ENCODE measurements around the gene SSBP2.
"Not testable (repeated sequence)": the region's sequence is repeated elsewhere in the genome, so short reads cannot be mapped to it uniquely, and the experiment has no call there.

SSBP2 gene

GRCh38 chr5:81650987-81651386 lies 99.9 kb downstream of the SSBP2 start:
- DNase-seq, result no peak

DNA sequence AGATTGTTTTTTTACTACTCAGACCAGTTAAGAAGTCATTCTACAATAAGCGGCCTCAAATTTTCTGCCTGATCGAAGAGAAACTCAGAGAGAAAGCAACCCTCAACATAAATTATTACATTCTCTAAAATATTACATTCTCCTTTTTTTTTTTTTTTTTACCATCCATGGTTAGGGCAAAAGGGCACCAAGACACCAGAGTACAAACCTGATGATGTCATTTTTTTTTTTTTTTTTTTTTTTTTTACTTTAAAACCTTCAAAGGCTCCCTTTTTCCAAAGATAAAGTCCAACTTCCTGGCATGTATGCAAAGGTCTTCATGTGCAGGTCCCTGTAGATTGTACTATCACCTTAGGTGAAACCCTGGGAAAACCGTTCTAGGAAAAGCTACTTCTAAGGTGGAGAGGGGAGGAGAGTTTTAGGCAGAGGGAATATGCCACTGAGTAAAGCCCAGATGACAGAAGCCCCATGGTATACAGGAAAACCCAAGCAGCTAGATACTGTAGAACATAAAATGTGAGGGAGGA lies 104.4 kb downstream of the SSBP2 start:
- DNase-seq, result no peak

- DNase-seq, result no peak
Observed at GRCh38 chr5:81642210-81642609, 108.7 kb downstream of the SSBP2 start.

GRCh38 chr5:81639556-81639955 lies 111.3 kb downstream of the SSBP2 start:
- no peak for DNase-seq

DNA sequence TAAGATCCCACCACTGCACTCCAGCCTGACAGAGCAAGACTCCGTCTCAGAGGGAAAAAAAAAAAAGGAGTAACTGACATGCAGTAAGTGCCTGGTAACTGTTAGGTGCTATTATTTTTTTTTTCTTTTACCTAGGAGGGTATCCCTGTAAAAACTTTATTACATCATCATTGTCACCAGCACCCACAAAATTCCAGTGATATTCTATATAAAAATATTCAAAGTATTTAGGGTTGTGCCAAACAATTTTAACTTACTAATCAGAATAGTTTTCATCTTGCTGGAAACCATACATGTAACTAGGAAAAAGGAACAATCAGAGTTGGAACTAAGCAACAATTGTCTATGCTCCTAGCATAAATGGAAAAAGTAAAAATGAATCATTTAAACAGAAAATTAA lies 112.4 kb downstream of the SSBP2 start:
- no peak for DNase-seq

GRCh38 chr5:81633891-81634290 lies 117.0 kb downstream of the SSBP2 start:
- DNase-seq, result no peak

DNA sequence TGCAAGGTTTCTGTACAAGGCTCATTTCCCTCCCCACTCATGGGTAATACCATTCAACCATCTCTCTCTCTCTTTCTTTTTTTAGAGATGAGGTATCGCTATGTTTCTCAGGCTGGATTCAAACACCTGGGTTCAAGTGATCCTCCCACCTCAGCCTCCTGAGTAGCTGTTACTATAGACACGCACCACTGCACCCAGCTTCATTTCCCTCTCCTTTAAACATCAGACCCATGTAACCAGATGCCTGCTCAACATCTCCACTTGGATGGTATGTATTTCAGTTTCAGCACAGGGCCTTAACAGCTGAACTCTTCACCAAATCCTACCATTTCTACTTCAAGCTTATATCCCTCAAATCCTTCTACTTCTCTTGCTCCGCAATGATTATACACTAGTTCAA lies 117.4 kb downstream of the SSBP2 start:
- no peak for DNase-seq

- no peak for DNase-seq
Observed at GRCh38 chr5:81632679-81633078, 118.2 kb downstream of the SSBP2 start.

GRCh38 chr5:81631621-81632020 lies 119.3 kb downstream of the SSBP2 start:
- DNase-seq, result no peak

DNA sequence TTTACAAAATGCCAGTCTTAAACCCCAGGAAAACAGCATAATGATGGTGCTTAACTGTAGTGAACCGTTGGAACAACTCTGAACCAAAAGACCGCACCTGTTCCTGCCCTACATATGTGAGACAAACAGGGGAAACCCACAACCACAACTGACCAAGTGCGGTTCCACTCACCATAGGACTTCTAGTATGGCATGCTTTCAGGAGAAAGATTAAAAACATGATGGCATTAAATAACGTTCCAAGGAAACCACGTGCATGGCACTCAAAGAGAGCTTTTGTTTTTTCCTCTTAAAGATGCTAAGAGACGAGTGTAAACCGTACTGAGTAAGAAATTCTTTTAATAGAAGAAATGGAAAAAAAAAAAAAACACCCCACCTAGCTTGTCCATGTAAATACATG lies 119.8 kb downstream of the SSBP2 start:
- peak; percentile 14 to 36 for DNase-seq

- DNase-seq, result no peak
Observed at GRCh38 chr5:81630684-81631083, 120.2 kb downstream of the SSBP2 start.

DNA sequence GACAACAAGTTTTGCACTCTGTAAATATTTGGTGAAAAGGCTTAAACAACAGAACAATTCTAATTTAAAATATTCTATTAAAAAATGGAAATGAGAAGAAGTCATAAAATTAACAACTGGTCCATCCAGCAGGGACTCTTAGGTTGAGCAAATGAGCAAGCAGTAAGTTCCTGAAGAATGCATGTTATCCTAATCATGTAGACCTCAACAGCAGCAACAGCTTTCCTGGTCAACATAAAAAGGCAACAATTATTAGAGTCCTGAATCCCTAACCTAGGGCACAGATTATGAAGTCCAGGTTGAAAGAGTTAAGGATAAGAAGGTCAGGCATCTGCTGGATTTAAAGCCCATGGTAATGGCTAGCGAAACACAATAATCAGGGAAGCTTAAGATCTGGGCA lies 120.9 kb downstream of the SSBP2 start:
- no peak for DNase-seq

GRCh38 chr5:81628061-81628460 lies 122.8 kb downstream of the SSBP2 start:
- not testable (repeated sequence) for DNase-seq

DNA sequence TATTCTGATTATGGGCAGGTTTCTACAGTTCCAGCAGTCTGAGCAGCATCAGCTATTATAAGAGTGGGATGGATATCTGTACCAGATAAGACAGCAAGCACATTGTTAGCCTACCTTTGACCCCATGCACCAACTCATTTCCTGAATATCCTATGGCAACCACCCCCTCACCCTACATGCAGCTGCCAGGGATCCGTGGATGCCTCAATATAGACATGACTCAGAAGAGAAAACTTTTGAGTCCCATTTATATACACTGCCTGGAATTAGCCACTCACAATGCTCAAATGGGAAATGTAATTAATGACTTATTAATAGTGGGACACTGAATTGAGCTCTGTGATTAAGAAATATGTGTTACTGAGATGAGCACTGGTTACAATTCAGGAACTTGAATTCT lies 124.4 kb downstream of the SSBP2 start:
- no peak for DNase-seq

- no peak for DNase-seq
Observed at GRCh38 chr5:81609810-81610375, 141.0 kb downstream of the SSBP2 start.

- DNase-seq, result no peak
Observed at GRCh38 chr5:81608976-81609375, 141.9 kb downstream of the SSBP2 start.

DNA sequence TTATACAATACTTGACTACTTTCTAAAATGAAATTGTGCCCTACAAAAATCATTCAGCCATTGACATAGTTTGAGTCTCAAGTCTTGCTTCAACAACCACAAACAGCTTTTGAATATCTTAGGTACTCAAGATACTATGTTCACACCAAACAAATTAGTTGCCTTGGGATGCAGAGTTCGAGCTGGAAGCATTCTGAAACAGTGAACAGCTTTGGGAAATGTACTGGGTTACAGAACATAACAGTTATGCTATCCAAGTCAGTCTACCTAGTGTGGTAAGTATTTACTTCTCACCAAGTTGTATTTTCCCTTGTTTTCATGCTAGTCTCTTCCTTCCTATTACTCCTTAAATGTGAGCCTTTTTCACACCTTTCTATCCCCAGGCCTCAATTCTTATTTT lies 143.2 kb downstream of the SSBP2 start:
- DNase-seq, result no peak

DNA sequence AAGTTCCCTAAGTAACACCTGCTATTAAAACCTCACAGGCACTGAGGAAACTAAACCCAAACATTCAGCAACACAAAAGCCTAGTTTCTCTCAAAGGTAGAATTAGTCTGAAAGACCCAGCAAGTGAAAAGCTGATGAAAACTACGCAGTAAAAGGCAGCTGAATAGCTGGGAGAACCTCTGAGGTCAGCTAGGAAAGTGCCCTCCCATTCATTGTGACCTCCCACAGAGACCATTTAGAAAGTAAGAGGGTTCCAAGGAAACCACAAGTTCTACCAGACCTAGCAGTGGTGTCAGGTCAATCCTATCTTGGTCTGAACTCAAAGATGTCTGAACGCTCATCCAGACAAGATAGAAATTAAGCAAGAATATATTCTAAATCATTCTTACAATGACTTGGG lies 144.7 kb downstream of the SSBP2 start:
- DNase-seq, result no peak

DNA sequence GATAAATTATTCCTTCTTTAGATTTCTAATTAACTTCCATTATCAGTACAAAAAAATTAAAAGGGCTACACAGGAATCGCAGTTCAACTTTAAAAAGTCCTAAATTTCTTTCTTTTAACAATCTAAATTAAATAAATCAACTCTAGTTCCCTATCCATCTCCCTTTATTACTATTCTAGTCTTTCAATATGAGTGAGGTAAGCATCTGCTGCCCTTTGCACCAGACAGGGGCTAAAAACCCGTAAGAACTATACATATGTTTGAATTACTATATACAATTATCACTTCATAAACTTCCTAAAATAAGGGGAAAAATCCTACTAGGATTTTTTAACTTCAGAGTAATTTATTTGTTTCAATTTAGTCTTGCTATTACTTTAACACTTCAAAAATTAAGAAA lies 145.6 kb downstream of the SSBP2 start:
- no peak for DNase-seq

DNA sequence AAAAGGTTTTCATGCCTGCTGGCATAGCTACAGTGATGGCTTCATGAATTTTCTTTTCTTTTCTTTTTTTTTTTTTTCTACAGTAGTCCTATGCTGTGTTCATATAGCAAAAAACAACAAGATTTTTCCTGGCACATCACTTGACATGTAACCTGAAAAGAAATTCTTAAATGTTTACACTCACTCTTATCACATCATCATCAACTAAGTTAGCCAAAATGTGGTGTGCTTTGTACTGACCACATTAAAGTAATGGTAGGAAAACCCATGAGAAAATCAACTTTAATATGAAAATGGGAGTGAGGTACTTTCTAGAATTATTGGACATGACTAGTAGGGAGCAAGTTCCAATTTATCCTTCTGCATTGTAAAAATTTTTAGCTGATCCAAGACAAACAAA lies 146.7 kb downstream of the SSBP2 start:
- no peak for DNase-seq

DNA sequence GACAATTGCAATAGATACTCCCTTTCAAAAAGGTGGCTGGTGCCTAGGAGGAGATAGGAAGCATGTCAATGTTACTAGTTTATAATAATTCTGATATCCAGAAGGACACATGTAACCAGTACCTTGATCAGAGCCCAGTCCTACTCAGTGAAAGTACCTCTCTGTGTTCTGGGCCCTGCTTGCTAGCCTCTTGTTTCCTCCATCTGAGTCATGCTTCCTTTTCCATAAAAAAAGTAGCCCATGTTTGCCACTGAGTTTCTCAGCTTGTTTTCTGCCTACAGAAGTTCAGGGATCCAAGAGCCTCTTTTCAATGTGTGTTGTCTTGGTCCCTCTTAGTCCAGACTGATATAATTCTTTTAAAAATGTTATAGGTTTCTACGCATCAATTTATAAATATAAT lies 149.0 kb downstream of the SSBP2 start:
- DNase-seq, result no peak

DNA sequence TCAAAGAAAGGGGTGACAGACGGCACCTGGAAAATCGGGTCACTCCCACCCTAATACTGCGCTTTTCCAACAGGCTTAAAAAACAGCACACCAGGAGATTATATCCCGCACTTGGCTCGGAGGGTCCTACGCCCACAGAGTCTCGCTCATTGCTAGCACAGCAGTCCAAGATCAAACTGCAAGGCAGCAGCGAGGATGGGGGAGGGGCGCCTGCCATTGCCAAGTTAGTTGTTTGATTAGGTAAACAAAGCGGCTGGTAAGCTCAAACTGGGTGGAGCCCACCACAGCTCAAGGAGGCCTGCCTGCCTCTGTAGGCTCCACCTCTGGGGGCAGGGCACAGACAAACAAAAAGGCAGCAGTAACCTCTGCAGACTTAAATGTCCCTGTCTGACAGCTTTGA lies 158.8 kb downstream of the SSBP2 start:
- DNase-seq, result not testable (repeated sequence)

GRCh38 chr5:81590498-81591384 lies 160.2 kb downstream of the SSBP2 start:
- DNase-seq, result no peak

GRCh38 chr5:81579262-81579924 lies 171.5 kb downstream of the SSBP2 start:
- DNase-seq, result no peak

Data from CD4-positive, alpha-beta T cell treated with Interleukin-1 beta for 1 hour (primary cell).